HG02870 (cell line): ENCODE results near the gene DYNLRB1.

Source experiments
- ATAC-seq: cut with Tn5 transposase; IDR thresholded peaks from one replicate; pipeline ENCODE4 v1.9.1; 2021; ENCODE audit warnings: mild to moderate bottlenecking, moderate library complexity; ENCODE audit not compliant: unreplicated experiment

Gene DYNLRB1

DNA sequence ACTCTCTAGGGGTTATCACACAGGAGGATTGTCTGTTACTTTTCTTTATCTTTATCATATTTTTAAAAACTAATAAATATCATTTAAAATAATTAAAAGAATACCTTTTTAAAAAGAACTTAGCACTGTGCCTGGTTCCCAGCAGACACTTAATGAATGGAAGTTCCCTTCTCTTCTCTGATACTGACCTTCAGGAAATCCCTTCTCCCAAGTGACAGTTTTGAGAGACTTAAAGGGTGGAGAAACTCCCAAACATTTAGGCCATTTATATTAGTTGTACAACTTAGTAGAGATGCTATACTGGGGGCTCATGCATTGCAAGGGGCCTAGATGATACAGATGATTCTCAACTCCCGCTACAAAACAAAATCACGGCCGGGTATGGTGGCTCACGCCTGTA, 60.8 kb downstream of the DYNLRB1 start:
- no peak for ATAC-seq

DNA sequence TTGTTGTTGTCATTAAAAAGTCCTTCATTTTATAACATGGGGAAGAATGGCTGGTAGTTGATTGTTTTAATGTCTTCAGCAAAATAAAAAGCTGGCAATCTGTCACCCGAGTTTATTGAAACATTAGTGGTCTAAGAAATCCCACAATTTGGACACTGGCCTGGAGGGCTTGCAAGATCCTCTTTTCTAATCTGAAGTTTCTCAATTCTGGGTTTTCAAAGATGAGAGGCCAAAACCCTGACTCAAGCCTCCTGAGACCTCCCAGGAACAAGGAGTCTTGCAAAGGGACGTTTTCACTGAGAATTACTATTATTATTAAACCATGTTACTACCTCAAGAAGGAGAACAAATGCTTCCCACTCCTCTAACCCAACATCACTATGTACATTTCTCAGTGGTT, 61.8 kb downstream of the DYNLRB1 start:
- ATAC-seq: no peak

DNA sequence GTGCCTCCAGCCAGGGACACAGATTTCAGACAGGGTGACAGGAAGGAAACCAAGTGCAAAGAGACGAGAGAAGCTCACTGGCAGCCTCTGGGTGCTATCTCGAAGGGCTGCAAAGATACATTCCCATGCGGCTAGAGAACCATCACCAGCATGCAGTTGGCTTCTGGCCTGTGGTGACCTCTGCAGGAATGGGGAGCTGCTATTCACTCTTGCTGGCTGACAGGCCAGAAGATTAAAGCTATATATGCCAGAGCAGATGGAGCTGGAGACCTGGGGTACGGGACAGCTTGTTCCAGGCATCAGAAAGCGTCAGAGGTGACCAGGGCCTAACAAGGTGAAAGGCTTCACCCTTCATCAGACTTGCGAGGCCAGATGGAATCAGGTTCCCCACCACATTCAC, 62.3 kb downstream of the DYNLRB1 start:
- ATAC-seq: no peak

DNA sequence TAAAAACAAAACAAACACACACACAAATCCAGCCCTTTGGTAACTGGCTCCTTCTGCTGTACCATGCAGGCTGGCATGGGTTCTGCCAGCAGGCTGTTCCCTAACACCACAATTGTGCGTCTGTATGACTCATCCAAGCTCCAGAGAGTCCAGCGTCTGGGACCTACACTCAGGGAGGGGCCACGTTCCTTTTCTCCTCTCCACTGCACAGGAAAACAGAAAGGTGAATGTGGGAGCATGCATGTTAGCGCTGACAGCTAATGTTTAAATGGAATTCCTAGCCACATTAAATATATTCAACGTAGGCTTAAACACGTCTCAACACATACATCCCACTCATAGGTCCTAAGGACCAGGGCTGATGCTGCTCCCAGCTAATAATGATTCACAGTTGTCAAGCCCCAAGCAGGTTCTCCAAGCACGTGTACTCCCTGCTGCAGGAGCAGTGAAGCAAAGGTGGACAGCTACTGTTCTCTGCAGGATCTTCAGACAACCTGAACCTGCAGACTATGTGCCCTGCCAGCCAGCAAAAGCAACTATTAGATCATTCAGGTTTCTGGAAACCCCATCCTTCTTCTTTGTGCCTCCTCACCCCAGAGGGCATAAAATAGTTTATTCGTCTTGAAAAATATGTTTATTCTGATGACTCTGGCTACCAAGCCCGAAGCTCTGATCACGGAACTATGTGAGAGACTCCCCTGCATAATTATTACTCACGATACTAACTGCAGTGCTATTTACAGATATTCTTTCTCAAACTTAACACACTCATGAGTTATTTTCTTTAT, 63.2 kb downstream of the DYNLRB1 start:
- no peak for ATAC-seq

DNA sequence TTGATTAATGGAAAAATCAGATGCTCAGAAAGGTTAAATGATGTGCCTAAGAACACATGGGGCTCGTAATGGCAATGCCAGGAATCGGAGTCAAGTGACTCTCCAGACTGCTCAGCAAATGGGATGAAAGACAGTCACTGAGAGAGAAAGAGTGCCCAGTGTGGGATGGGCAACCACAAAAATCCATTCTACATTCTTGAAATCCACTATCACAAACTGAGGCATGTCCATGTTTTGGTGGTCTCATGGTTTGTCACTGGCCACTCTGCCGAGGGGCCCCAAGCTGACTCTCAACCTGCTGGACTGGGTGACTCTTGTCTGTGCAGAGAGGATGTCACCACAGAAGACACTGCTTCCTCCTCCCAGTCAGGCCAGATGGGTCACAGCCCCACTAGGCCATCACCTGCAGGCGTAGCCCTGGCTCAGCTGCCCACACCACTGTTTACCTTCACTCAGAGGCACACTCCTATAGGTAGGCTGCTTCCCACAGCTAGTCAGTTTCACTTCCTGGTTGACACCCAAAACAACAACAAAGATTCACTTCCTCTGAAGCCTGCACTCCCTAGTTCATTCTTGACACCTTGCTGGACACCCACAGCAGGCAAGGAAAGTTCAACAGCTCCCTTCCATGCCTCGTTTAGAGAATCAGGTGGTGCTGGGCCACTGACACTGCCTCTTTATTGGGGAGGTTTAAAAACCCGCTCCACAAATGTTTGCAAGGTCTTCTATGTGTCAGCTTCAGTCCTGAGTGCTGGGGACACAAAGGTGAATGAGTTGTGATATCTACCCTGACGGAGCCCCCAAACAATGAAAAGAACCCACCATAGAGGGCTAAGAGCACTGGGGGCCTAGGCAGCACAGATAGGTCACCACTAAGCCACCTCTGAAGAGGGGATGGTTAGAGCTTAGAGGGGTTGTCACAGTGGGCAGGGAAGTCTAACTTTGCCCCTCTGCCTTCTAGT, 64.0 kb downstream of the DYNLRB1 start:
- ATAC-seq: no peak

DNA sequence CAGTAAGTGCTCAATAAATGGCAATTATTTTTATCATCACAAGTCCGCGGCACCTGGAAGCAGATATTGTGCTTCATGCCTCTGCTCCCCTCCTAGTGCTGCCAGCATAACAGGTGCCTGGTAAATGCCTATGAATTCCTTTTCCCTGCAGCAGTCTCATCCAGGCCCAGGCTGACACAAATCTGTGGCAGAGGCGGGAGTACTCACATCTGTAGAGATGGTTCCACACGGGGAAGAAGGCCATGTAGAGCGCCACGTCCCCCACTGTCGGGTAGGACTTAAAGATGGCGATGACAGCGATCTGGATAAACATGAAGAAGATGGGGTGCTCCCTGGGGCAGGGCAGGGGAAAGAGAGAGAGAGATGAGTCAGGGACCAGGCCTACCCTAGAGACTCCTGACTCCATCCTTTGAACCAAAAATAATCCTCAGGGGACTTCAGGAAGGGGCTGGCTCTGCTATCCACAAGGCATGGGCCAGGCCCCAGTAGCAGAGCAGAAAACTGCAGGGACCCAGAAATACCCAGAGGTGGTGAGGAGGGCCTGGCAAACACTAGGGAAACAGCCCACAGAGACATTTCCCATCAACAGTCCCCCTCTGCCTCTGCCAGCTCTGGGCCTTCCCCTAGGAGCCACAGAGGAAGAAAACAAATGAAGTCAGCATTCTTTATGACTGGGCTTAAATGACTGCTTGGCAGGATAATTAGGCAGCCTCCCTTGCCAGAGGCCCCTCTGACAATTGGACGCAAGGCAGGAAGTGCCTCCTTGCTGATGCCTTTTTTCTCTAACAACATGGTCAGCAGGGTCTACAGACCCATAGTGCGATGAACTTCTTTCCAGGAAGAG, 65.3 kb downstream of the DYNLRB1 start:
- no peak for ATAC-seq

DNA sequence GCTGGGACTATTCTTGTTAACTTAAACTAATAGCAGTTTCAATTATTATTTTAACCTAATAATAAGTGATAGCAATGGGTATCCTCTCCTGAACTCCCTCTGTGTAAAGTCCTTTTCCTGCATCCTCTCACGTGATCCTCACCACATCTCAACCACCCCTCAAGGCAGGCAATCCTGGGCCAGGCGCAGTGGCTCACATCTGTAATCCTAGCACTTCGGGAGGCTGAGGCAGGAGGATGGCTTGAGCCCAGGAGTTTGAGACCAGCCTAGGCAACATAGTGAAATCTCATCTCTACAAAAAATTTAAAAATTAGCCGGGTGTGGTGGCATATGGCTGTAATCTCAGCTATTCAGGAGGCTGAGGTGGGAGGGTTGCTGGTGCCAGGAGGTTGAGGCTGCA, 66.0 kb downstream of the DYNLRB1 start:
- ATAC-seq: no peak

DNA sequence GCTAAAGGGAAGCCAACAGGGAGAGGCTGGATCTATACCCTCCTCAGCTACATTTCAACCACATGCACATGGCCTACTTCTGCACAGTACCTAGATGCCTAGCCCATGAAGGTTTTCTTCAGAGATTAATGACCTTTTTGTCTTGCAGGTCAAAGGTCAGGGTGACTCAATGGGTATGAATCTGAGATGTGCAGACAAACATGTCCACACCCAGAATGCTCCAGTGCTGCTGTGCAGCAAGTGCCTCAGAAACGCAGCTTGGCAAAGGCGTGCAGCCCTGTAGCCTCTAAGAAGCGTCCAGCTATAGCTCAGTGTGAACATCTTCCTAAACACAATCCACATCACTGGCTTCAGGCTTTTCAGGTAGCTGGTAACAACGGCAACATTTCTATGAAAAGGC, 66.7 kb downstream of the DYNLRB1 start:
- ATAC-seq: no peak

DNA sequence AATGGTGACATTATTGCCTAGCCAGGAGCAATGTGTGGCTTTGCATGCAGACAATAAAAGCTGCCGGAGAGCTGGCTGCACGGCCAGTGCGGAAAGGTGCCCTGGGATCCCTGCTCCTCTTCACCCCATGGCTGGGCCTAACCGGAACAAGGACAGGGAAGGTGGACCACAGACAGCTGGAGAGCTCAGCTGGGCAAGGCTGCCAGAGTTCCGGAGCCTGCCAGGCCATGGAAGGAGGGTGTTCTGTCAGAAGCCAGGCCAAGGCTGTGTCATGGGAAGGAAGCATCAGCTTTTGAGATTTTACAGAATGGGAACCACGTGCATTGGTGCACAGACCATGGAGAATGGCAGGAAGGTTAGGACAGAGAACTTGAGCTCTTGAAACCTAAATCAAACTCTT, 67.3 kb downstream of the DYNLRB1 start:
- ATAC-seq: no peak

DNA sequence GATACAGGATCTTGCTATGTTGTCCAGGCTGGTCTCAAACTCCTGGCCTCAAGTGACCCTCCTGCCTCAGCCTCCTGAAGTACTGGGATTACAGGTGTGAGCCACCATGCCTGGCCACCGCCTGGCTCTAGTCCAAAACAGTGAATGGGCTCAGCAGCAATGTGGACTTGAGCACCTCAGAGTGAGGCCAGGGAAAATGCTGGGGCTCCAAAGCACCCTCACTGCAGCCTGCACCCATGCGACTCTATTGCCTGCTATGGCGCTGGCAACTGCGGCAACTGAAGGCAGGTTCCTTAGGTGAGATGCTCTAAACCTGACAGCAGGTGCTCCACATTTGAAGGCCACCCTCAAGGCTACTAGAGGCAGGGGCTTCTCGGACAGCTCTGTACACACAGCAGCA, 68.8 kb downstream of the DYNLRB1 start:
- no peak for ATAC-seq

DNA sequence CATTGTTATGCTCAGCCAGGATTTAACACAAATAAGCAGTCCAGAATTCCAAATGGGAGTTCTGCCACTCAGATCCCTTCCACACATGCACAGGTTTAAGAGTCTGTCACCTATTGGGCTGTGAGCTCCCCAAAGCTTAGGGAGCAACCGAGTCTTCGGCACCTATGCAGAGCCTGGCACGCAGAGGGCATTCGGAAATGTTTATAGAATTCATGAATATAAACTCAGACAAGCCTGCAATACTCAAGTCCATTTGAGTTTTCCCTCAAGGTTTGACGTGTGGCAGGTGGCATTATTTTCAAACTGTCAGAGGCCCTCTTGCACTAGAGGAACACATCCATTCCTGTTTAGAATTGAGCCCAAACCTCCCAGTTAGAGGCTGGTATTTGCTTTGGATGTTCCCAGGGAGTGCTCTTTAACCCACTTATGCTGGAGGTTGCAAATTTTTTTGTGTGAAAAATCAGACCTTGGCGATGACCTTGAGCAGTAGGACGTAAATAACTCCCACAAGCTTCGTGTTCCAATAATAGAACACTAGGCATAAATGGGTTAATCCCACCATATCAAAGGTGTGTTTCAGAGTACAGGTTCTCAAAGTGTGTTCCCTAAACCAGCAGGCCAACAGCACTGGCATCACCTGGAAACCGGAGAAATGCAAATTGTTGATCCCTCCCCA, 70.4 kb downstream of the DYNLRB1 start:
- ATAC-seq: no peak
